Fibroblast of mammary gland (primary cell): ENCODE results near the gene PABPC5.
A peak's percentile ranks its signal among the peaks of the same experiment; 100 is the strongest.

Source experiments
- DNase-seq: peaks from one replicate; pipeline ENCODE4 v3.0.0-alpha.2; 2010; ENCODE audit warnings: low read depth
- H3K4me3 ChIP-seq: 2 replicates; pipeline ENCODE4 v1.5.1; 2011; ENCODE audit warnings: low read depth, mild to moderate bottlenecking, low read length, moderate library complexity; ENCODE audit not compliant: control insufficient read depth
- TF ChIP-seq, protein P1 (sequence below): conservative IDR thresholded peaks from 2 replicates; pipeline ENCODE4 v1.5.1; 2011; ENCODE audit warnings: low read depth, low read length, inconsistent platforms; ENCODE audit not compliant: control insufficient read depth, insufficient read depth

The PABPC5 gene

DNA sequence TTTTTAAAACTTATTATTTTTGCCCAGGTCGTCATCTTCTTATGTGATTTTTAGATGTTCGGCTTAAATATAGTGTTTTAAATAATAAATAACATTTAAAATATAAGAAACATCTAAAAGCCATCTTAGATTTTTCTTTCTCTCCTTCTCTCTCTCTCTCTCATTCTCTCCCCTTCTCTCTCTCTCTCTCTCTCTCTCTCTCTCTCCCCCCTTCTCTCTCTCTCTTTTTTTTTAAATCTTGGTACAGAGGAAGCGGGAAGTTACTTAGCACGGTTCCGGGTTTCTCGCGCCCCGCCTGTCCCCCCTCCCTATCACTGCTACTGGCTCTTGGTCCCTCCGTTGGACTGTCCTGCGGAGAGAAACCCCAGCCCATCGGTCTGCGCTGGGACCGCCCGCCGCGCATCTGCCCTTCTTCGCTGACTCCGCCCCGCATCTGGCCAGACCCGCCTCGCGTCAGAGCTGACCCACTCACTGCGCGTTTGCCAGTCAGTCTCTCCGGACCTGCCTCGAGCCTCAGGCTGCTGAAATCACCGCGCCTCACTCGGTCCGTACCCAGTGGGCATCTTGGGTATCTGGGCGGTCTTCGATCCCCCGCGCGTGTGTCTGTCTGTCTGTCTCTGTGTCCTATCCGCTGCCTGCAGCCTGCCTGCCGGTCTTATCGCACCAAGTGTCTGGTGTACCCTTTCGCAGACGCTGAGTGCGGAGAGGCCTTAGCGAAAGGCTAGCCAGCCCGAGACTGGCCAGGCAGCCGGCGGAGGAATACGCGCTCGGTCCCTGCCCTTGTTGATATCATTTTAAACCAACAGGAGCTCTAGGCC, at the start of gene PABPC5:
PABPC5 (plus strand) TSS at position 489 of the 818 bp plus-strand sequence. CDS start 739 bp downstream, outside the sequence.
- H3K4me3 ChIP-seq, result peak within 1 kb of the TSS; percentile 47
- peak; percentile 84 for DNase-seq
- TF ChIP-seq, protein P1, sequence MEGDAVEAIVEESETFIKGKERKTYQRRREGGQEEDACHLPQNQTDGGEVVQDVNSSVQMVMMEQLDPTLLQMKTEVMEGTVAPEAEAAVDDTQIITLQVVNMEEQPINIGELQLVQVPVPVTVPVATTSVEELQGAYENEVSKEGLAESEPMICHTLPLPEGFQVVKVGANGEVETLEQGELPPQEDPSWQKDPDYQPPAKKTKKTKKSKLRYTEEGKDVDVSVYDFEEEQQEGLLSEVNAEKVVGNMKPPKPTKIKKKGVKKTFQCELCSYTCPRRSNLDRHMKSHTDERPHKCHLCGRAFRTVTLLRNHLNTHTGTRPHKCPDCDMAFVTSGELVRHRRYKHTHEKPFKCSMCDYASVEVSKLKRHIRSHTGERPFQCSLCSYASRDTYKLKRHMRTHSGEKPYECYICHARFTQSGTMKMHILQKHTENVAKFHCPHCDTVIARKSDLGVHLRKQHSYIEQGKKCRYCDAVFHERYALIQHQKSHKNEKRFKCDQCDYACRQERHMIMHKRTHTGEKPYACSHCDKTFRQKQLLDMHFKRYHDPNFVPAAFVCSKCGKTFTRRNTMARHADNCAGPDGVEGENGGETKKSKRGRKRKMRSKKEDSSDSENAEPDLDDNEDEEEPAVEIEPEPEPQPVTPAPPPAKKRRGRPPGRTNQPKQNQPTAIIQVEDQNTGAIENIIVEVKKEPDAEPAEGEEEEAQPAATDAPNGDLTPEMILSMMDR, result no peak

DNA sequence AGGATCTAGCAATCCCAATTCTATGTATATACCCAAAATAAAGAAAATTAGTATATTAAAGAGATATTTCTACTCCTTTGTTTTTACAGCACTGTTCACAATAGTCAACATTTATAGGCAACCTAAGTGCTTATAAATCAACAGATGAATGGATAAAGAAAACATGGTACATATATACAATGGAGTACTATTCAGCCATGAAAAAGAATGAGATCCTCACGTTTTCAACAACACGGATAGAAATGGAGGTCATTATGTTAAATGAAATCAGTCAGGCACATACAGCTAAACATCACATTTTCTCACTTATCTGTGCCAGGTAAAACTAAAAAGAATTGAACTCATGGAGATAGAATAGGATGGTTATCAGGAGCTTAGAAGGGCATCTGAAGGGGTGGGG, 45.6 kb upstream of the PABPC5 start:
- DNase-seq, result no peak
- TF ChIP-seq, protein P1, result no peak
- no peak overlapping the region for H3K4me3 ChIP-seq

DNA sequence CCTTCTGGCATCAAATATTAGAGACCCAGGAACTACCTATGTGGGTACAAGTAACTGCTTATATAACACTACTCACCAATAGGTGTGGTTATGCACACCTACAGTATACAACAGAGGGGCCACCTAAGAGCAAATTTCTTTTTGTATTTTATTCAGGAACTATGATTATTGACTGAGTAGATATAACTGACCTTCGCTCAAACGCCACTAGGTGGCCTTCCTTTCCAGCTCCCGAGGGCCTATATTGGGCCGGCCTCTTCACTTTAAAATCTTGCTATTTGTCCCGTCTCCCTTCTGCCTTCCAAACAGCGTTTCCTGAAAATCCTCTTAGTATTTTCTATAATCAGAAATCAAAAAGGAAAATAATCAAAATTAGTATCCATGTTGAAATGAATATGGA, 19.9 kb upstream of the PABPC5 start:
- TF ChIP-seq, protein P1, result peak; percentile 44
- no peak overlapping the region for H3K4me3 ChIP-seq
- DNase-seq, result peak; percentile 11

DNA sequence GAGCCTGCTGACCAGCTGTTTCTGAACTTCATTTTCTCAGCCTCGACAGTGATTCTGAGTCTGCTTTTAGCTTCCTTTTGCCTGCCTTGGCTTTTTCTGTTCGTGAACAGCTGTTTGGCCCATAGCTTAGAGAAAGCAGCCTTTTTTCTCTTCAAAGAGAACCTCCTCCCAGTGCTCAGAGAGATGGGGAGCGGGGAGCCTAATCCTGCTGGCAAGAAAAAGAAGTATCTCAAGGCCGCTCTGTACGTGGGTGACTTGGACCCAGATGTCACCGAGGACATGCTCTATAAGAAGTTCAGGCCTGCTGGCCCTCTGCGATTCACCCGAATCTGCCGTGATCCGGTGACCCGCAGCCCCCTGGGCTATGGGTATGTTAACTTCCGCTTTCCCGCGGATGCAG, 756 bp downstream of the PABPC5 start:
- H3K4me3 ChIP-seq, result peak overlapping the region; percentile 47
- TF ChIP-seq, protein P1, result no peak
- DNase-seq, result peak; percentile 4
